LNCAP (cell line): ENCODE measurements around the gene GPRIN2.

Experiments used
- TF ChIP-seq, protein P1 (sequence below): fragments of 450-650 bp; IDR thresholded peaks from 2 replicates; pipeline ENCODE4 v1.5.1; 2017; ENCODE audit warnings: mild to moderate bottlenecking

GPRIN2 gene

DNA sequence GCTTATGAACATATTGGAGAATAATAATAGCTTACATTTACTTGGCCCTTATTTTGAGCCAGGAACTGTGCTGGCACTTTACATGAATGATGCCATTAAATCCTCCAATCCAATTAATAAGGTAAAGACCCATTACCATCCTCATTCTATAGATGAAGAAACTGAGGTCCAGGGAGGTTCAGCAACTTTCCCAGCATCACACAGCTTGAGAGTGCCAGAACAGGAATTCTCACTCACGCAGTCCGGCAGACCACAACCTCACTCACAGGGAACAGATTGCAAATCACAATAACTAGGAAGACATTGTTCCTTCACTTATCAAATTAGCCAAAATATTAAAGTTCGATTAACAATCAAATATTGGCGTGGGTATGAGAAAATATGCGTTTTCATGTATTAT lies 18.3 kb downstream of the GPRIN2 start:
- TF ChIP-seq, protein P1, sequence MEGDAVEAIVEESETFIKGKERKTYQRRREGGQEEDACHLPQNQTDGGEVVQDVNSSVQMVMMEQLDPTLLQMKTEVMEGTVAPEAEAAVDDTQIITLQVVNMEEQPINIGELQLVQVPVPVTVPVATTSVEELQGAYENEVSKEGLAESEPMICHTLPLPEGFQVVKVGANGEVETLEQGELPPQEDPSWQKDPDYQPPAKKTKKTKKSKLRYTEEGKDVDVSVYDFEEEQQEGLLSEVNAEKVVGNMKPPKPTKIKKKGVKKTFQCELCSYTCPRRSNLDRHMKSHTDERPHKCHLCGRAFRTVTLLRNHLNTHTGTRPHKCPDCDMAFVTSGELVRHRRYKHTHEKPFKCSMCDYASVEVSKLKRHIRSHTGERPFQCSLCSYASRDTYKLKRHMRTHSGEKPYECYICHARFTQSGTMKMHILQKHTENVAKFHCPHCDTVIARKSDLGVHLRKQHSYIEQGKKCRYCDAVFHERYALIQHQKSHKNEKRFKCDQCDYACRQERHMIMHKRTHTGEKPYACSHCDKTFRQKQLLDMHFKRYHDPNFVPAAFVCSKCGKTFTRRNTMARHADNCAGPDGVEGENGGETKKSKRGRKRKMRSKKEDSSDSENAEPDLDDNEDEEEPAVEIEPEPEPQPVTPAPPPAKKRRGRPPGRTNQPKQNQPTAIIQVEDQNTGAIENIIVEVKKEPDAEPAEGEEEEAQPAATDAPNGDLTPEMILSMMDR: no peak

DNA sequence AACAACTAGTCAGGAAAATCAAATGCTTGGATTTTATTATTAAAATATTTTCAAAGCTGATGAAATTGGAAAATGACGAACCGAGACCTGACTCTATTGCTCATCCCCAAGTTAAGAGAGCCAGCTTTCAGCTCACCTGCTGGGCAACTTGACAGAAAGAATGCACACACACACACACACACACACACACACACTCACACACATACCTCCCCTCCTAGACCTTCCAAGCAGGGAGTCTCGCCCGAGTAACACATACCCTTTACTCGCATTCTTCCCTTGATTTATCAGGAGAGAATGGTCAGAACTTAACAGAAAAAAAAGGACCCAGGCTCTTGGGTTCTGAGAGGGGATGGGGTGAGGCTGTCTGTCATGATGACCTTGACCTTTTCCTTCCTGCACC lies 19.1 kb downstream of the GPRIN2 start:
- TF ChIP-seq, protein P1: no peak

DNA sequence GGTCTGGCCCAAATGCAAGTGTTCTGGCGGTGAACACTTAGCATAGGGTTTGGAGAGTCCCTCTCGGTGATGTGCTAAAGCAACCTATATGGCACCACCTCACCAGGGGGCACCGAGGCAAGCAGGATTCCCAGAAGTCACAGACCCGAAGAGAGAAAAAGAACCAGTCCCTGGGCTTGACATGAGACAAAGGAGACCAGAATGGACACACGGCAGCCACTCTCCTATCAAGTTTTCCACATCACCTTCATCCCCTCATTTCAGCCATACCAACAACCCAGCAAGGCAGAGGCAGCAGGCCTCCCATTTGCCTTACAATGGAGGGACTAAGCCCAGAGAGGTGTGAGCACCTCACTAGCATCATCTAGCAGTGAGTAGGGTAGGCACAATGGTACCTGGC lies 19.7 kb downstream of the GPRIN2 start:
- TF ChIP-seq, protein P1: no peak

DNA sequence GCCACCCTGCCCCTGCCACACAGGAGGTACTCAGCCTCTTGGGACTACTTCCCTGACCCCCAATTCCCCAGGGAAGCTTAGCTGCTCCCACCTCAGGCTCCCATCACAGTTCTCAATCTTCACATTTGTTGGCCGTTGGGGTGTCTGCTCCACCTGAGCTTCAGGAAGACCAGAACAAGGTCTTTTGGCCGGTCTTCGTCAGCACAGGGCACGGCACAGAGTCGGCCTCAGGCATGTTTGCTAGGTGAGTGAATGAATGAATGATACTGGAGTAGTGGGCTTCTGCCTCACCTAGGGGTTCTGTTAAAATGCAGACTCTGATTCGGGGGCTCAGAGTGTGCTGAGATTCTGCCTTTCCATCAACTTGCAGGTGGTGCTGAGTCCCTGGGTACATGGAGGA lies 20.3 kb downstream of the GPRIN2 start:
- TF ChIP-seq, protein P1: no peak

DNA sequence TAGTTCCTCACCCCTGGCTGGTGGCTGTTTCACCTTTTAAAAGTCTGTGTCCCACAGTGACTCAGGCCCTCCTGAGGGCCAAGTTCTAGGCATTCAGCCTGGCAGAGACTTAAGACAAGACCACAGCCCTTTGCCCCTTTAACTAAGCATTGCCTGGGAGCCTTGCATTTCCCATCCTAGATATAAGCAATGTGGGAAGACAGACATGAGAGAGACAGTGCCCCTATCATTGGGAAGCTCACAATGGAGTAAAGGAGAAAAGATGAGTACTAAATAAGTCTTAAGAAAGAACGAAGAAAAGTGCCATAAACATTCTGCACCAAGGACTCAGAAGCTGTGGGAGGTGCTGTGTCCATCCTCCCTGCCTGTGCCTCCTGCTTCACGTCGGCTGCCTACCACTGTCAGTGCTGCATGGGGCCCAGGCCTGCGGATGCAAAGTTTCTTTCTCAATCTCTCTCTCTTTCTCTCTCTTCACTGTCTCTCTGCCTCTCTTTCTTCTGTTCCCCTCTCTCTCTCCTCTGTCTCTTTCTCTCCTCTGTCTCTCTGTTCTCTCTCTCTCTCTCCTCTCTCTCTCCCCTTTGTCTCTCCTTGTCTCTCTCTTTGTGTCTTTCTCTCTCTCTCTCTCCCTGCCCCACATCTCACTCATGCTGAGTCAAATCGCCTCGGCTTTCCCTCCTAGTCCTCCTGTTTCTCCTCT lies 21.5 kb downstream of the GPRIN2 start:
- TF ChIP-seq, protein P1: no peak

DNA sequence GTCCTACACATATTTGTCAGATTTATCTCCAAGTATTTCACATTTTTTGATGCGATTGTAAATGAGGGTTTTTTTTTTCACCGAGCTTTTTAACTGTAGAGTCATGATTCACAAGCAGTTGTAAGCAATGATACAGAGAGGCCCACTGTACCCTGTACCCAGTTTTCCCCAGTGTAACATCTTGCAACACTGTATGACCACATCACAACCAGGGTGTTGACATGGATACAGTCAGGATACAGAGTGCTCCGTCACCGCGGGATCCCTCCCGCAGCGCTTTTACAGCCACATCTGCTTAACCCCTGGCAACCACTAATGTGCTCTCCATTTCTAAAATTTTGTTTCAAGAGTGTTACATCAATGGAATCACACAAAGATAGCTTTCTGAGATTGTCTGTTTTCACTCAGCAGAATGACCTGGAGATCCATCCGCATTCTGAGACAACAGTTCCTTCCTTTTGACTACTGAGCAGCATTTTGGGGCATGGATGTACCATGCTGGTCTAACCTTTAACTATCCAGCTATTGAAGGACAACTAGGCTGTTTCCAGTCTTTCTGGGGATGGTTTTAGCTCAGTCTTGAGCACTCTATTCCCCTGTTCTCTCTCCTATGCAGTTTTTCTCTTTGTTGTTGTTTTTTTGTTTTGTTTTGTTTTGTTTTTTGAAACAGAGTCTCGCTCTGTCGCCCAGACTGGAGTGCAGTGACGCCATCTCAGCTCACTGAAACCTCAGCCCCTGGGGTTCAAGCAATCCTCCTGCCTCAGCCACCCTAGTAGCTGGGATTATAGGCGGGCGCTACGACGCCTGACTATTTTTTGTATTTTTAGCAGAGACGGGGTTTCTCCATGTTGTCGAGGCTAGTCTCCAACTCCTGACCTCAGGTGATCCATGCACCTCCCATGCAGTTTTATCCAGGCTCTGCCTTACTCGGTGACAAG lies 25.9 kb downstream of the GPRIN2 start:
- TF ChIP-seq, protein P1: no peak

DNA sequence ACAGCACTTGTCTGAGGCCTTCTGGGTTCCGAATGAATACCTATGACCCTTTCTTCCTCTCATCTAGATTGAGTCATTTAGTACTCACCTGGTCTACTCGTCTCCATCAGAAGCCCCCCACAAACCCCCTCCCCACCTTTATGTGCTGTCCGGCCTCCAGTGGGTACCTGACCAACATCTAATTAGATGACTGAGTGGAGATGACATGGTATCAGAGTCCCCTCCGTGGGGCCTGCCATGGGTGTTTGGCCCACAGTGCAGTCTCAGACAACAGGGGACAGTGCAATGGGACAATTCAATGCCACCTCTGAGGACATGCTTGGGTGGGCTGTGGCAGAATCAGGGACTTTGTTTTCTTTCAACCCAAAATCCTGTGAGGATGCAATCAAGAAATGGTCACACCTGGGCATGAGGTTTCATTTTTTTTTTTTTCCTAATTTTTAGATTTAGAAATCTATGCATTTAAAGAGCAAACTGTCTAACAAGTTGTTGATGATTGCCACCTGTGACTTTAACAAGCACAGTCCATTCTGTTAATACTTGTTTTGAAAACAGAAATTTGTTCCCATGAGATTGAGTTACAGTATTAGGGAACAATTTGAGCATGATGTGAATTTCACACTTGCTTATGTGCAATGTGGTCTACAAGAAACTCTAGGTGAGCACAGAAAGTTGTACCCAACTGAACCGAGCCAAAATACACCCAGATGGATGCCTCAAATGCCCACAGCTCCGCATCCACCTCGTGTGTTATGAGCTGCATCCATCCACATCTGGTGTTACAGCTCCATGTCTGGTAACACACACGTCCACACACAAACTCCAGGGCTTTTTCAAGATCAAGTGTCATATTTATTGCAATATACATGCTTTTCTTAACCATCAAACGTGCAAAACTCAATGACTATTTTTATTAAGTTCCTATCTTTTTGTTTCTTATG lies 27.5 kb downstream of the GPRIN2 start:
- TF ChIP-seq, protein P1: no peak
